Keratinocyte (primary cell): ENCODE measurements around the gene TMEM208. TPM values are rescaled to one million over a fixed set of nuclear protein-coding genes. Genes with fewer than 3 reads are reported as not detected.

Experiments
- DNase-seq: peaks from one replicate; pipeline ENCODE4 v3.0.0-alpha.2; 2011; ENCODE audit warnings: low read depth, missing footprints, low spot score
- FAIRE-seq: peaks from 2 replicates; lab custom pipeline; 2011; peaks lifted over from hg19 to GRCh38; lab: Jason Lieb, UNC
- H2AFZ ChIP-seq: 2 replicates; pipeline ENCODE4 v1.6.0; 2012; ENCODE audit warnings: low read length, control low read depth, inconsistent platforms; ENCODE audit not compliant: control insufficient read depth
- H3K27ac ChIP-seq: 2 replicates; pipeline ENCODE4 v1.5.1; 2011; ENCODE audit warnings: low read length; ENCODE audit not compliant: control insufficient read depth, insufficient read depth
- H3K27me3 ChIP-seq: 3 replicates; pipeline ENCODE4 v1.6.0; 2011; ENCODE audit warnings: low read length; ENCODE audit not compliant: control insufficient read depth, insufficient read depth; ENCODE audit errors: extremely low read depth
- H3K36me3 ChIP-seq, 2 experiments: 2 replicates in 1 of 2; 3 replicates in 1 of 2; pipeline ENCODE4 v1.5.1; 2011; ENCODE audit warnings: low read length in 2 of 2, mild to moderate bottlenecking in 1 of 2; ENCODE audit not compliant: control insufficient read depth in 2 of 2, insufficient read depth in 2 of 2; ENCODE audit errors: extremely low read depth in 1 of 2
- H3K4me1 ChIP-seq: 3 replicates; pipeline ENCODE4 v1.5.1; 2011; ENCODE audit warnings: low read length; ENCODE audit not compliant: control insufficient read depth, insufficient read depth; ENCODE audit errors: extremely low read depth
- H3K4me2 ChIP-seq: 3 replicates; pipeline ENCODE4 v1.6.0; 2011; ENCODE audit warnings: low read depth, low read length; ENCODE audit not compliant: control insufficient read depth, insufficient read depth; ENCODE audit errors: extremely low read depth
- H3K4me3 ChIP-seq, 3 experiments: fragments of 200-600 bp in 1 of 3; sonication (generic) in 1 of 3; 2 replicates in 2 of 3; 3 replicates in 1 of 3; pipeline ENCODE4 v1.5.1; 2011 to 2016; ENCODE audit warnings: low read length in 3 of 3, mild to moderate bottlenecking in 3 of 3, control low read depth in 2 of 3, inconsistent platforms in 1 of 3, low read depth in 1 of 3, mixed read lengths in 1 of 3, mixed run types in 1 of 3, moderate library complexity in 1 of 3; ENCODE audit not compliant: control insufficient read depth in 2 of 3, insufficient read depth in 2 of 3; ENCODE audit errors: extremely low read depth in 1 of 3
- H3K79me2 ChIP-seq: 2 replicates; pipeline ENCODE4 v1.6.0; 2012; ENCODE audit warnings: low read length; ENCODE audit not compliant: control insufficient read depth, insufficient read depth
- H3K9ac ChIP-seq: 3 replicates; pipeline ENCODE4 v1.6.0; 2011; ENCODE audit warnings: low read length; ENCODE audit not compliant: control insufficient read depth, insufficient read depth; ENCODE audit errors: extremely low read depth
- H3K9me1 ChIP-seq: 3 replicates; pipeline ENCODE4 v1.6.0; 2011; ENCODE audit warnings: low read length; ENCODE audit not compliant: control insufficient read depth, insufficient read depth; ENCODE audit errors: extremely low read depth
- H3K9me3 ChIP-seq: 2 replicates; pipeline ENCODE4 v1.5.1; 2012; ENCODE audit warnings: low read depth, low read length; ENCODE audit not compliant: control insufficient read depth
- H4K20me1 ChIP-seq: 3 replicates; pipeline ENCODE4 v1.6.0; 2011; ENCODE audit warnings: low read length; ENCODE audit not compliant: control insufficient read depth, insufficient read depth; ENCODE audit errors: extremely low read depth
- EZH2 ChIP-seq: IDR thresholded peaks from one replicate; pipeline ENCODE4 v1.6.1; 2012; ENCODE audit warnings: inconsistent platforms, mild to moderate bottlenecking, low read length, moderate library complexity
- dilution Hi-C: fragments of 300-500 bp; cut with MboI; formaldehyde crosslinking; loops from one replicate; pipeline ENCODE4 v1.7.0; 2020; ENCODE audit warnings: low sequenced_read_pairs; ENCODE audit not compliant: extremely low pct_ligation_motif_present
- polyA plus RNA-seq, 5 experiments: library from polyadenylated mRNA; depleted of rRNA in 3 of 5; stranded (reverse) in 3 of 5; stranded (forward) in 1 of 5; unstranded in 1 of 5; fragments of >200 nt; gene quantifications; 1 replicate in 1 of 5; 2 replicates in 3 of 5; 3 replicates in 1 of 5; pipeline versions ENCODE4 v1.2.1 to v1.2.3, GENCODE V29; 2011 to 2012; ENCODE audit warnings: missing spikeins in 2 of 5, low read depth in 1 of 5, low replicate concordance in 1 of 5
- TF ChIP-seq, protein P1 (sequence below), 3 experiments: IDR thresholded peaks in 1 of 3; conservative IDR thresholded peaks in 1 of 3; optimal IDR thresholded peaks in 1 of 3; 2 replicates in 2 of 3; 3 replicates in 1 of 3; pipeline versions ENCODE3 to v1.5.1; 2011; ENCODE audit warnings: low read length in 3 of 3, mild to moderate bottlenecking in 3 of 3, moderate library complexity in 2 of 3, control low read depth in 1 of 3, inconsistent platforms in 1 of 3; ENCODE audit not compliant: insufficient read depth in 2 of 3; ENCODE audit errors: extremely low read depth in 1 of 3

Gene TMEM208
- polyA plus RNA-seq, 1 donor (not counting 4 experiments of a cell fraction or from before 2014, with no cell fraction given) = 44.9 TPM

DNA sequence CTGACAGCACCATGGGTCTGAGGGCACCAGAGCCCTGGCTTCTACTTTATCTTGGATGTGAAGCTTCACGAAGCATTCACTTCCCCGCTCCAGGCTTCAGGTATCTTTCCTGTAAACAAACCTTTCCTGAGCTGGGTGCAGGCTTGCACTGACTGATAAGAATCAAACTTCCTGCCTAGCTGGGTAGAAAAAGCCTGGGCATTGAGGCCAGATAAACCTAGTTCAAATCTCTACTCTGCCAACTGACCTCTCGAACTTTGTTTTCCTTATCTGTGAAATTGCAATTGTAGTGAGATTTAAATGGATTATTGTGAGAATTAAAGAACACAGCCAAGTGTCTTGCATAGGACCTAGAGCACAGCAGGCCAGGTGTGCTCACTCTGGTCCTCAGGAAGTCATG lies 2.9 kb upstream of the TMEM208 start:
- Histone ChIP-seq H3K4me3 (no peak overlapping the region), H4K20me1 (no peaks in the 10 kb centered on the region), H3K4me2 (no peak overlapping the region), H3K36me3 (peaks cover 5 to 10% of the 10 kb centered on the region in 2 experiments), H3K79me2 (peaks cover 19% of the 10 kb centered on the region), H3K27me3 (no peaks in the 10 kb centered on the region), H3K4me1 (peaks cover 17% of the 10 kb centered on the region), H2AFZ (no peak overlapping the region), H3K9ac (no peak overlapping the region), H3K9me1 (no peaks in the 10 kb centered on the region), H3K27ac (no peak overlapping the region), H3K9me3 (no peaks in the 10 kb centered on the region)
- FAIRE-seq (no peak), DNase-seq (no peak)
- no peak for TF ChIP-seq EZH2
- TF ChIP-seq, protein P1, sequence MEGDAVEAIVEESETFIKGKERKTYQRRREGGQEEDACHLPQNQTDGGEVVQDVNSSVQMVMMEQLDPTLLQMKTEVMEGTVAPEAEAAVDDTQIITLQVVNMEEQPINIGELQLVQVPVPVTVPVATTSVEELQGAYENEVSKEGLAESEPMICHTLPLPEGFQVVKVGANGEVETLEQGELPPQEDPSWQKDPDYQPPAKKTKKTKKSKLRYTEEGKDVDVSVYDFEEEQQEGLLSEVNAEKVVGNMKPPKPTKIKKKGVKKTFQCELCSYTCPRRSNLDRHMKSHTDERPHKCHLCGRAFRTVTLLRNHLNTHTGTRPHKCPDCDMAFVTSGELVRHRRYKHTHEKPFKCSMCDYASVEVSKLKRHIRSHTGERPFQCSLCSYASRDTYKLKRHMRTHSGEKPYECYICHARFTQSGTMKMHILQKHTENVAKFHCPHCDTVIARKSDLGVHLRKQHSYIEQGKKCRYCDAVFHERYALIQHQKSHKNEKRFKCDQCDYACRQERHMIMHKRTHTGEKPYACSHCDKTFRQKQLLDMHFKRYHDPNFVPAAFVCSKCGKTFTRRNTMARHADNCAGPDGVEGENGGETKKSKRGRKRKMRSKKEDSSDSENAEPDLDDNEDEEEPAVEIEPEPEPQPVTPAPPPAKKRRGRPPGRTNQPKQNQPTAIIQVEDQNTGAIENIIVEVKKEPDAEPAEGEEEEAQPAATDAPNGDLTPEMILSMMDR (optimal IDR thresholded peaks at IDR 0.05 in 1 of 3, IDR thresholded peaks at IDR 0.05 in 1 of 3, conservative IDR thresholded peaks at IDR 0.05 in 1 of 3; ENCODE audit: extremely low read depth in 1 of 3, insufficient read depth in 2 of 3, low read length in 3 of 3) = no peak
- dilution Hi-C loops = no loop called here

DNA sequence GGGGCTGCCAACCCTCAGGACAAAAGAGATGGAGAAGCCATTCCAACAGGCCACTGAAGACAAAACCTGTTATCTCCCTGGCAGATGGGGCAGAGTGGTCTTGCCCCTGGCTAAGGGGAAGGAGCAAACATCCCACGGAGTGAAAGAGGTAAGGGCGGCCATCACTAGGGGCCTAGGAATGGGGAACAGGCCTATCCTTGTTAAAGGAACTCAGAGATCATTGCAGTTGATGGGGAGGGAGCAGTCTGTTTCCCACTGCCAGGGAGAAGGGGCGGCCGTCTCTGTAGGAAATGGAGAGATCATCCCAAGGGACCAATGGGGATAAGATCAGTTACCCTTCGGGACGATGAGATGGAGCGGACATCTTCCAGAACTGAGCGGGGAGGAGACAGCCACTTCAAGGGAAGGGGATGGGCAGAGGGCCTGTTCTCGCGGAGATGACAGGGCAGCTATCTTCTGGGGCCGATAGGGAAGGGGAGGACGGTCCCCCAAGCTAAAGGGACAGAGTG lies 581 bp upstream of the TMEM208 start:
- no peaks in the 10 kb centered on the region for H3K9me1 ChIP-seq
- TF ChIP-seq, protein P1 (optimal IDR thresholded peaks at IDR 0.05 in 1 of 3, IDR thresholded peaks at IDR 0.05 in 1 of 3, conservative IDR thresholded peaks at IDR 0.05 in 1 of 3; ENCODE audit: extremely low read depth in 1 of 3, insufficient read depth in 2 of 3, low read length in 3 of 3) = no peak
- no peak for TF ChIP-seq EZH2
- dilution Hi-C loops = no loop called here

More for the DNA sequence above, 581 bp upstream of the TMEM208 start:
- FAIRE-seq (no peak), DNase-seq (no peak)
- no peaks in the 10 kb centered on the region for H3K9me3 ChIP-seq
- peak overlapping the region; percentile 74 to 80 (median 80) for H3K4me3 ChIP-seq
- H3K79me2 ChIP-seq = peaks cover 19% of the 10 kb centered on the region
- H3K36me3 ChIP-seq = peaks cover 16 to 26% of the 10 kb centered on the region in 2 experiments
- H3K9ac ChIP-seq = peak overlapping the region; percentile 71
- peak overlapping the region; percentile 85 for H2AFZ ChIP-seq
- no peaks in the 10 kb centered on the region for H3K27me3 ChIP-seq
- H4K20me1 ChIP-seq = no peaks in the 10 kb centered on the region
- H3K4me1 ChIP-seq = peaks cover 17% of the 10 kb centered on the region
- H3K4me2 ChIP-seq = peak overlapping the region; percentile 82
- peak overlapping the region; percentile 31 for H3K27ac ChIP-seq
